A673 (cell line): ENCODE measurements around the gene RNF212B. TPM values are rescaled to one million over a fixed set of nuclear protein-coding genes. Genes with fewer than 3 reads are reported as not detected.
"Not testable (repeated sequence)": the region's sequence is repeated elsewhere in the genome, so short reads cannot be mapped to it uniquely, and the experiment has no call there.

Source experiments
- BruUV-seq: library from RNA; stranded (reverse); fragments of 400-500 nt; replicated peaks from 2 replicates; lab custom pipeline; 2021; lab: Mats Ljungman, UMichigan
- CTCF ChIA-PET: fragments of 300-600 bp; sonication (Branson Sonifier 250); formaldehyde crosslinking; loops from one replicate; lab custom pipeline; 2022; ENCODE audit warnings: antibody characterized with exemption; lab: Charles Lee
- POLR2A ChIA-PET: fragments of 300-600 bp; sonication (Branson Sonifier 250); formaldehyde crosslinking; loops from one replicate; lab custom pipeline; 2022; ENCODE audit warnings: antibody characterized with exemption; ENCODE audit not compliant: low non-redundant PET; lab: Charles Lee
- DNase-seq: peaks from one replicate; pipeline ENCODE4 v3.0.0-alpha.2; 2015; ENCODE audit warnings: low spot score
- H3K27ac ChIP-seq: fragments of 200-600 bp; sonication (generic); 2 replicates; pipeline ENCODE4 v1.5.1; 2016; ENCODE audit warnings: mixed run types, low read depth, mild to moderate bottlenecking, mixed read lengths, antibody characterized with exemption, low read length; ENCODE audit not compliant: poor library complexity, severe bottlenecking
- H3K27me3 ChIP-seq: fragments of 200-600 bp; sonication (generic); replicated peaks from 2 replicates; pipeline ENCODE4 v1.6.1; 2017; ENCODE audit warnings: mixed run types, low read depth, mild to moderate bottlenecking, mixed read lengths, antibody characterized with exemption, low read length; ENCODE audit not compliant: insufficient read depth, poor library complexity
- H3K36me3 ChIP-seq: fragments of 200-600 bp; sonication (generic); 2 replicates; pipeline ENCODE4 v1.6.1; 2016; ENCODE audit warnings: mixed run types, mild to moderate bottlenecking, mixed read lengths, antibody characterized with exemption, low read length; ENCODE audit not compliant: insufficient read depth, poor library complexity, severe bottlenecking
- H3K4me1 ChIP-seq: fragments of 200-600 bp; sonication (generic); 2 replicates; pipeline ENCODE4 v1.6.1; 2017; ENCODE audit warnings: mixed run types, mild to moderate bottlenecking, mixed read lengths, antibody characterized with exemption, low read length; ENCODE audit not compliant: insufficient read depth, poor library complexity, severe bottlenecking
- H3K4me3 ChIP-seq: fragments of 200-600 bp; sonication (generic); 2 replicates; pipeline ENCODE4 v1.5.1; 2016; ENCODE audit warnings: low read depth, mixed run types, mild to moderate bottlenecking, mixed read lengths, low read length; ENCODE audit not compliant: poor library complexity, severe bottlenecking
- H3K9me3 ChIP-seq: fragments of 200-600 bp; sonication (generic); 2 replicates; pipeline ENCODE4 v1.6.1; 2016; ENCODE audit warnings: mixed run types, low read depth, mild to moderate bottlenecking, mixed read lengths, antibody characterized with exemption, low read length; ENCODE audit not compliant: poor library complexity, severe bottlenecking
- CTCF ChIP-seq: fragments of 300-800, 200-600 bp; sonication (generic); conservative IDR thresholded peaks from 2 replicates; pipeline ENCODE4 v1.5.1; 2017; ENCODE audit warnings: low read depth, mild to moderate bottlenecking, antibody characterized with exemption, low read length, moderate library complexity, mixed read lengths
- EZH2 ChIP-seq: fragments of 200-600 bp; sonication (generic); IDR thresholded peaks from 2 replicates; pipeline ENCODE4 v1.6.1; 2017; ENCODE audit warnings: borderline replicate concordance, low read depth, mild to moderate bottlenecking, mixed read lengths, antibody characterized with exemption, low read length; ENCODE audit not compliant: poor library complexity, severe bottlenecking
- intact Hi-C: fragments of 100-400 bp; cut with micrococcal nuclease; formaldehyde crosslinking; loops from one replicate; pipeline ENCODE4 v1.10.0; 2022; ENCODE audit not compliant: unreplicated experiment
- total RNA-seq: library from RNA; stranded (reverse); gene quantifications from 2 replicates; pipeline ENCODE4 v1.2.3, GENCODE V29; 2021

The RNF212B gene
- total RNA-seq, 1 experiment from 2014 or later, result not detected

- Histone ChIP-seq H3K27me3 (peaks cover under 1% of the 10 kb centered on the region), H3K27ac (no peak overlapping the region), H3K9me3 (no peaks in the 10 kb centered on the region), H3K4me3 (no peak overlapping the region), H3K4me1 (no peaks in the 10 kb centered on the region), H3K36me3 (no peaks in the 10 kb centered on the region)
- DNase-seq, result no peak
- no TSS peak for BruUV-seq
- no peak for TF ChIP-seq EZH2
- TF ChIP-seq CTCF, result no peak
- CTCF ChIA-PET, result no interaction called here
- intact Hi-C loops, result no loop called here
- POLR2A ChIA-PET, result no interaction called here
Observed at GRCh38 chr14:23227566-23227965, 10.2 kb upstream of the RNF212B start.

- no peak overlapping the region for H3K27ac ChIP-seq
- intact Hi-C loops, result no loop called here
- H3K4me3 ChIP-seq, result no peak overlapping the region
- POLR2A ChIA-PET, result no interaction called here
- CTCF ChIA-PET, result no interaction called here
- TF ChIP-seq EZH2, result no peak
- no TSS peak for BruUV-seq
- no peaks in the 10 kb centered on the region for H3K27me3 ChIP-seq
- no peak for DNase-seq
- H3K36me3 ChIP-seq, result no peaks in the 10 kb centered on the region
- H3K4me1 ChIP-seq, result no peaks in the 10 kb centered on the region
- H3K9me3 ChIP-seq, result no peaks in the 10 kb centered on the region
Observed at GRCh38 chr14:23228812-23229211, 8.9 kb upstream of the RNF212B start.

- H3K4me1 ChIP-seq, intact Hi-C loops, CTCF ChIA-PET, H3K4me3 ChIP-seq, DNase-seq, H3K27ac ChIP-seq, H3K9me3 ChIP-seq, BruUV-seq, H3K27me3 ChIP-seq, H3K36me3 ChIP-seq, POLR2A ChIA-PET: not testable (repeated sequence)
Observed at GRCh38 chr14:23232241-23232808, 5.4 kb upstream of the RNF212B start.

- Histone ChIP-seq H3K27me3 (no peaks in the 10 kb centered on the region), H3K4me3 (no peak overlapping the region), H3K9me3 (no peaks in the 10 kb centered on the region), H3K4me1 (peaks cover 5% of the 10 kb centered on the region), H3K27ac (no peak overlapping the region), H3K36me3 (no peaks in the 10 kb centered on the region)
- DNase-seq, result no peak
- TF ChIP-seq CTCF, result no peak
- TF ChIP-seq EZH2, result no peak
- CTCF ChIA-PET, result no interaction called here
- POLR2A ChIA-PET, result no interaction called here
- intact Hi-C loops, result no loop called here
- no TSS peak for BruUV-seq
Observed at GRCh38 chr14:23240661-23241060, 2.9 kb downstream of the RNF212B start.

GRCh38 chr14:23241061-23241715, 3.5 kb downstream of the RNF212B start:
- H3K4me1 ChIP-seq, H3K4me3 ChIP-seq, H3K27me3 ChIP-seq, DNase-seq, H3K36me3 ChIP-seq, intact Hi-C loops, H3K9me3 ChIP-seq, H3K27ac ChIP-seq, POLR2A ChIA-PET, BruUV-seq, CTCF ChIA-PET: not testable (repeated sequence)
